ENCODE results near the gene OVOL2.
"Not testable (repeated sequence)": the region's sequence is repeated elsewhere in the genome, so short reads cannot be mapped to it uniquely, and the experiment has no call there.

The OVOL2 gene

DNA sequence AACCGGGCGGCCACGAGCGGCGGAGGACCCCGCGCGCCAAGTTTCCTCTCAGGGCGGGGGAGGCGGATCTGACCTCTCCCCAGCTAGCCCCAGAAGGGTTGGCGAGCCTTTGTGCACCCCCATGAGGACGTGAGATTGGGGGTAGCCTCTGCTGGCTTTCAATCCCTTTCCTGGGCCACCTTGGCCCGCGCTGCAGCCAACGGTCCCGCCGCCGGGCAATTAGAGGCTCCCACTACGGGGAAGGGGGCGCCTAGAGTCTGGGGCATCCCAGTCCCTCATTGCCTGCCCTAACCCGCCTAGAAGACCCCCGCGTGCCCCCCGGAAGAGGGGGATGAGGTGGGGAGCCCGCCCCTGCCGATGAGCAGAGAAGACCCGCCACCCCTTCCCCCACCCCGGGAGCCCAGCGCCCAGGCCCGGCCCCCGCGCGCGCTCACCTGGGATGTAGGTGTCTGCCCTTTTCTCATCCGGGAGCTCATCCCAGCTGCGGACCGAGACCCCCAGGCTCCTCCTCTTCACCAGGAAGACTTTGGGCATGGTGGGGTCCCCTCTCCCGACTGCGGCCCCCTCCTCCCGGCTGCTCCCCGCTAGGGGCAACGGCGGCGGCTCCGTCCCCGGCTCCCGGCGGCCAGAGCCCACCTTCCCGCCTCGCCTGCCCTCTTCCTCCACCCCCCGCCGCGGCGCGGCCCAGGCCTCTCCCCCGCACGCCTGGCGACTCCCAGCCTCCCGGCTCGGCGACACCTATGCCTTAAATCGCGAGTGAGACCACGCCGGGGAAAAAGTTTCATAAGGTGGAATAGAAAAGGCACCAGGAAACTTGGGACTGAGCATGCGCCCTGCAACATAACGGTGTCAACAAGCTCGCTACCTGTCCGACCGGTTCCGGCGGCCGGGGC lies at the start of gene OVOL2:
Gene OVOL2, minus strand, starts transcription at position 816 of the 893 bp plus-strand sequence. Its CDS starts 282 bp downstream, at position 534.
- no peaks in the 10 kb centered on the region for H3K9me3 ChIP-seq (ENCODE audit: low read length)
- no peak within 1 kb of the TSS for H3K4me3 ChIP-seq (ENCODE audit: low read length)
- H3K4me1 ChIP-seq (ENCODE audit: insufficient read depth, low read length): no peaks in the 10 kb centered on the region
- no peaks in the 10 kb centered on the region for H3K36me3 ChIP-seq (ENCODE audit: insufficient read depth, low read length)
- no peak within 1 kb of the TSS for H2AFZ ChIP-seq (ENCODE audit: low read depth, low read length)
- H3K27me3 ChIP-seq (ENCODE audit: insufficient read depth, low read length): peaks cover 88% of the 10 kb centered on the region

DNA sequence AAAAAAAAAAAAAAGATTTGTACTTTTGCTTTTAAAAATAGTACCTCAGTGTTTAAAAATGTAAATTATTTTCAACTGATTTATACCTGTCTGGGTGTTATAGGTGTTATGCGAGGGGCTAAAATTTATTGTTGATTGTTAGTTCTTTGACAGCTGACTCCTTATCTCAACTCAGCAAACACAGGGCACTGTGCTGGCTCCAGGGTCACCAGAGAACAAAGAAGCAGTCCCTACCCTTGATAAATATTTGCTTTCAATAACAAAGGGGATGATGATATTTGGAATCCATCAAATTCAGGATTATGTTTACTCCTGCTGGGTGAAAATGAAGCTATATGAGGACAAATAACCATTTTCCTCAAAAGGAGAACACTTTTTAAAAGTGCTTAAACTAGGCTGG lies 45.8 kb upstream of the OVOL2 start:
- Histone ChIP-seq H2AFZ (ENCODE audit: low read depth, low read length) (no peak overlapping the region), H3K27me3 (ENCODE audit: insufficient read depth, low read length) (peaks cover 12% of the 10 kb centered on the region), H3K4me3 (ENCODE audit: low read length) (no peak overlapping the region), H3K9me3 (ENCODE audit: low read length) (no peaks in the 10 kb centered on the region), H3K36me3 (ENCODE audit: insufficient read depth, low read length) (no peaks in the 10 kb centered on the region), H3K4me1 (ENCODE audit: insufficient read depth, low read length) (no peaks in the 10 kb centered on the region)

DNA sequence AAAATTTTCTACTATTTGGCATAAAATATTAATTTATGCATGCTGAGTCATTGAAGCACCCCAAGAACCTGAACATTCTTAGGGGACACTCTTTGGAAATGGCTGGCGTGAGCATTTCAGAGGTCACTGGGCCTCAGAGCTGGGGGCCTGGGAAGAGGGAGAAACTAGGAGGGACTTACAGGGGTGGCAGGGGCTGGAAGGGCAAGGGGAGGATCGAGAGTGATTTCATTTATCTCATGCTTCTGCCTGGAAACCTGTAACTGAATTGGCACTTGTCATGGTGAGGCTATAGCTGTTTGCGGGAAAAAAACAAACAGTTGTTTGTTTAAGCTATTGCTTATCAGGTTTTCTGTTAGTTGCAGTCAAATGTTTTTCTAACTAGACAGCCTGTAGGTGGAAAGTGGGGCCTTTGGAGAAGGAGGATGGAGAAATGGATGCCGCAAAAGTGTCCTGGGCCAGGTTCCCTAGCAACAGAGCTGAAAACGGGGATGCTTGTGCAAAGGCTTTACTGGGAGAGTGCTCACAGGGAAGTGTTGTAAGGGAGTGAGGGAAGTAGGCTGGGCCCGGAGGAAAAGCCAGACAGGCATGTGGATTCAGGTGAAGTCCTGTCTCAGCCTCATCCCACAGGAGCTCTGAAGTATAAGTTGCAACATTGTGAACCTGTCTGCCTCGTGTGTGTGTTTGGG lies 43.6 kb upstream of the OVOL2 start:
- H2AFZ ChIP-seq (ENCODE audit: low read depth, low read length): no peak overlapping the region
- H3K36me3 ChIP-seq (ENCODE audit: insufficient read depth, low read length): no peaks in the 10 kb centered on the region
- H3K27me3 ChIP-seq (ENCODE audit: insufficient read depth, low read length): peaks cover 10% of the 10 kb centered on the region
- no peaks in the 10 kb centered on the region for H3K9me3 ChIP-seq (ENCODE audit: low read length)
- H3K4me1 ChIP-seq (ENCODE audit: insufficient read depth, low read length): no peaks in the 10 kb centered on the region
- no peak overlapping the region for H3K4me3 ChIP-seq (ENCODE audit: low read length)

DNA sequence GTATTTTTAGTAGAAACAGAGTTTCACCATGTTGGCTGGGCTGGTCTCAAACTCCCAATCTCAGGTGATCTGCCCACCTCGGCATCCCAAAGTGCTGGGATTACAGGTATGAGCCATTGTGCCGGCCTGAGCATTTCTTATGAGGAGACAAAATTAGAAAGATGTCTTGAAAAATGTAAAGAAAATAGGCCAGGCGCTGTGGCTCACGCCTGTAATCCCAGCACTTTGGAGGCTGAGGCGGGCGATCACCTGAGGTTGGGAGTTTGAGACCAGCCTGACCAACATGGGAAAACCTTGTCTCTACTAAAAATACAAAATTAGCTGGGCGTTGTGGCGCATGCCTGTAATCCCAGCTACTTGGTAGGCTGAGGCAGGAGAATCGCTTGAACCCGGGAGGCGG lies 42.9 kb upstream of the OVOL2 start:
- H3K36me3 ChIP-seq (ENCODE audit: insufficient read depth, low read length); H3K4me1 ChIP-seq (ENCODE audit: insufficient read depth, low read length); H3K9me3 ChIP-seq (ENCODE audit: low read length); H3K27me3 ChIP-seq (ENCODE audit: insufficient read depth, low read length); H3K4me3 ChIP-seq (ENCODE audit: low read length); H2AFZ ChIP-seq (ENCODE audit: low read depth, low read length): not testable (repeated sequence)

DNA sequence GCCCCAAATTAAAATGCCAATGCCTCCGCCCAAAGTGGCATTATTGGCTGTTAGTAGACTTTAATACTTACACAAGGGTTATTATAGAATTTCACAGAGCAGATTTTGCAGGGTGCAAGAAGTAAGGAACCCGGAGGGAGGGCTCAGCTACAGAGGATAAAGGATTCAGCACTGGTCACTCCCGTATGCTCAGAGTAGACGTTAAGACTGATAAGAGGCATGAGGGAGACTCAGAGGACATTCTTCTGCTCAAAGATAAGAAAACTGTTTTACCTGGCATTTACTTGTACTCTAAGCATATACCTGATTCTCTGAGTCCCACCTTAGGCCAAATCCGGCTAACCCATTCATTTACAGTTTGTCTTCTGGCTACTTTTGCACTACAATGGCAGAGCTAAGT lies 36.5 kb upstream of the OVOL2 start:
- Histone ChIP-seq H3K27me3 (ENCODE audit: insufficient read depth, low read length) (peaks cover 14% of the 10 kb centered on the region), H3K4me3 (ENCODE audit: low read length) (no peak overlapping the region), H2AFZ (ENCODE audit: low read depth, low read length) (no peak overlapping the region), H3K4me1 (ENCODE audit: insufficient read depth, low read length) (no peaks in the 10 kb centered on the region), H3K9me3 (ENCODE audit: low read length) (no peaks in the 10 kb centered on the region), H3K36me3 (ENCODE audit: insufficient read depth, low read length) (no peaks in the 10 kb centered on the region)

DNA sequence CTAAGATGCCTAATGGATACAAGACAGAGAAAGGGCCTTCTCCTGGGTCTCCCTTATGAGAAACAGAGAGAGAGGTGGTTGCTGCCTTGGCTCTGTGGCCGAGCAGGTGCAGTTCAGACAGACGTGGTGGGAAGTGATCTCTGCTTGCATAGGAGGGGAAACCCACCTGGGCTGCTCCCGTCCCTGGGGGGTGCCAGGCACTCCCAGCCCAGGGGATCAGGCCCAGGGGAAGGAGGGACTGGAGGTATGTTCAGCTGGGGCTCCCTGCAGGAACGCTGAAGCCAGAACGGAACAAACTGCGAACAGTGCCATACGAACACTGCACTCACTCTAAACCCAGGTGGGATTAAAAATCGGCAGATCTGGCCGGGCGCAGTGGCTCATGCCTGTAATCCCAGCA lies 35.7 kb upstream of the OVOL2 start:
- Histone ChIP-seq H3K36me3 (ENCODE audit: insufficient read depth, low read length) (no peaks in the 10 kb centered on the region), H3K27me3 (ENCODE audit: insufficient read depth, low read length) (peaks cover 12% of the 10 kb centered on the region), H2AFZ (ENCODE audit: low read depth, low read length) (no peak overlapping the region), H3K4me3 (ENCODE audit: low read length) (no peak overlapping the region), H3K9me3 (ENCODE audit: low read length) (no peaks in the 10 kb centered on the region), H3K4me1 (ENCODE audit: insufficient read depth, low read length) (no peaks in the 10 kb centered on the region)

DNA sequence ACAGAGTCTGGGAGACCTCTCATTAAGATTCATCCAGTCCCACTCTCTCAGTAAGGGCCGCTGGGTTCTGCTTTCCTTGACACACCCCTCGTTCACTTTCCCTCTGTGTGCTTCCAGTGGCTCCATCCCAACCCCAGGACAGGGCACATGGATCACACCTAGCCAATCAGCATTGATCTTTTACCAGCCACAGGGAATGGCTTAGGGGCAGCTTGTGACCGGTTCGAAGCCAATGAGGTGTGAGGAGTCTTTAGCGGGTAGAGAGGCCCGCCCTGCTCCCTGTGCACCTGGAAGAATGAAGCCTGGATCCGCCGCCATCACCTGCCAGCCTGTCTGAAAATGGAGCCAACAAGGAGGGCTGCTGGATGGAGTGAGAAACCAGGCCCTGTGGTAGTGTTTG lies 35.2 kb upstream of the OVOL2 start:
- H3K36me3 ChIP-seq (ENCODE audit: insufficient read depth, low read length): no peaks in the 10 kb centered on the region
- no peak overlapping the region for H2AFZ ChIP-seq (ENCODE audit: low read depth, low read length)
- H3K4me1 ChIP-seq (ENCODE audit: insufficient read depth, low read length): no peaks in the 10 kb centered on the region
- H3K27me3 ChIP-seq (ENCODE audit: insufficient read depth, low read length): peaks cover 12% of the 10 kb centered on the region
- H3K9me3 ChIP-seq (ENCODE audit: low read length): no peaks in the 10 kb centered on the region
- no peak overlapping the region for H3K4me3 ChIP-seq (ENCODE audit: low read length)

DNA sequence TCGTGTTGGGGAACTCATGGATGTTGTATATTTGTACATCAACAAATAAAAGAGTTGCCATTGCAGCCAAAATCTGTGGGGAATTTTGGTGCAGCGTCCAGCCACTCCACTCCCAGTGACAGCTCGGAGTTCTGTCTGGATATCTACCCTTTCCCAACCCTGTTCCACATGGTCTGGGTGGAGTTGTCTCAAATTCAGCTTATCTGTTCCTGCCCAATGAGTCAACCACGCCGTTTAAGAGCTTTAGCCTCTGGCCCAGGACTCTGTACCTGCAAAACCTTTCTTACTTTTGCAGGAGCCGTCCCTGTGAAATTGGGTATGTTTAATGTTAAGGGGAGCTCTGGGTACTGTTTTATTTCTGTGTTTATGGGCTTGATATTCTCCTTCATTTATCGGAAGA lies 33.9 kb upstream of the OVOL2 start:
- Histone ChIP-seq H3K36me3 (ENCODE audit: insufficient read depth, low read length) (no peaks in the 10 kb centered on the region), H3K9me3 (ENCODE audit: low read length) (no peaks in the 10 kb centered on the region), H3K27me3 (ENCODE audit: insufficient read depth, low read length) (peaks cover 12% of the 10 kb centered on the region), H3K4me3 (ENCODE audit: low read length) (no peak overlapping the region), H3K4me1 (ENCODE audit: insufficient read depth, low read length) (no peaks in the 10 kb centered on the region), H2AFZ (ENCODE audit: low read depth, low read length) (no peak overlapping the region)

DNA sequence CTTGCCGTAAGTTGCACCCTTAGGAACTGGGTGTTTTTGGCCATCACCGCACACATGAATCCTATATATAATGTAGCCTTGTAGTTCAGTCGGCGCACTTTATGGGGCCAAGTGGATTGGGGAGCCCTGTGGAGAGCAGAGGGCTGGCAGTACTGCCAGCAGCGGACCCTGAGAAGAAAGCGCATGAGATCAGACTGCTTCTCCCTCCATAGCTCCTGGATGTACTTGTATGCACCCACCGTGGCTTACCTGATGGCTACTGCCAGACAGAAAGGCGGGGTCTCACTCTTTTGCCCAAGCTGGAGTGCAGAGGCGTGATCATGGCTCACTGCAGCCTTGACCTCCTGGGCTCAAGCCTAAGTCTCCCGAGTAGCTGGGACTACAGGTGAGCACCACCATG lies 32.8 kb upstream of the OVOL2 start:
- no peak overlapping the region for H3K4me3 ChIP-seq (ENCODE audit: low read length)
- no peaks in the 10 kb centered on the region for H3K36me3 ChIP-seq (ENCODE audit: insufficient read depth, low read length)
- H3K9me3 ChIP-seq (ENCODE audit: low read length): no peaks in the 10 kb centered on the region
- H2AFZ ChIP-seq (ENCODE audit: low read depth, low read length): no peak overlapping the region
- H3K4me1 ChIP-seq (ENCODE audit: insufficient read depth, low read length): no peaks in the 10 kb centered on the region
- peaks cover 12% of the 10 kb centered on the region for H3K27me3 ChIP-seq (ENCODE audit: insufficient read depth, low read length)

DNA sequence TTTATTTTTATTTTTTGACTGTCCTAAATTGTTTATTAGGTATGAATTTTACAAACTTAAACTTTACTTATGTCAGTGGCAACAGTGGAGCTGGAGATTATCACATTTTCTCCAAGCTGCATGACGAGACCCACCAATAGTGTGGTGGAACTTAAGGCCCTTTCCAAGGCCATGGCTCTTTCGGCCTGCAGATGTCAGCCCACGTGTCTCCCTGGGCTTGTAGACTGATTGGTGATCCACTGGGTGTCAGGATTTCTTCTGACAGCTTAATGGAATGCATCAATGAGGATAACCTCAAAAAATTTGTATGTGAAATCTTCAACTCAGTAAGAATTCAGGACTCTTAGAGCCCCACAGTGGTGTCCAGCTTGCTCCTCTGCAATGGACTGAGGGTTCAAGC lies 32.3 kb upstream of the OVOL2 start:
- H2AFZ ChIP-seq (ENCODE audit: low read depth, low read length): no peak overlapping the region
- peaks cover 12% of the 10 kb centered on the region for H3K27me3 ChIP-seq (ENCODE audit: insufficient read depth, low read length)
- H3K4me1 ChIP-seq (ENCODE audit: insufficient read depth, low read length): no peaks in the 10 kb centered on the region
- no peaks in the 10 kb centered on the region for H3K9me3 ChIP-seq (ENCODE audit: low read length)
- H3K4me3 ChIP-seq (ENCODE audit: low read length): no peak overlapping the region
- H3K36me3 ChIP-seq (ENCODE audit: insufficient read depth, low read length): no peaks in the 10 kb centered on the region

DNA sequence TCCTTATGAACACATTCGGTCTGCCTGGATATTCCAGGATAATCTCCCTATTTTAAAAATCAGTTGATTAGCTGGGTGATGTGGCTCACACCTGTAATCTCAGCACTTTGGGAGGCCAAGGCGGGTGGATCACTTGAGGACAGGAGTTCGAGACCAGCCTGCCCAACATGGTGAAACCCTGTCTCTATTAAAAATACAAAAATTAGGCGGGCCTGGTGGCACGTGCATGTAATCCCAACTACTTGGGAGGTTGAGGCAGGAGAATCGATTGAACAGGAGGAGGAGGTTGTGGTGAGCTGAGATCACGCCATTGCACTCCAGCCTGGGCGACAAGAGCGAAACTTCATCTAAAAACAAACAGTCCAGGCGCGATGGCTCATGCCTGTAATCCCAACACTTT lies 31.1 kb upstream of the OVOL2 start:
- not testable (repeated sequence) for H3K9me3 ChIP-seq (ENCODE audit: low read length); H3K4me3 ChIP-seq (ENCODE audit: low read length); H2AFZ ChIP-seq (ENCODE audit: low read depth, low read length); H3K4me1 ChIP-seq (ENCODE audit: insufficient read depth, low read length); H3K36me3 ChIP-seq (ENCODE audit: insufficient read depth, low read length)
- H3K27me3 ChIP-seq (ENCODE audit: insufficient read depth, low read length): peaks cover 12% of the 10 kb centered on the region

DNA sequence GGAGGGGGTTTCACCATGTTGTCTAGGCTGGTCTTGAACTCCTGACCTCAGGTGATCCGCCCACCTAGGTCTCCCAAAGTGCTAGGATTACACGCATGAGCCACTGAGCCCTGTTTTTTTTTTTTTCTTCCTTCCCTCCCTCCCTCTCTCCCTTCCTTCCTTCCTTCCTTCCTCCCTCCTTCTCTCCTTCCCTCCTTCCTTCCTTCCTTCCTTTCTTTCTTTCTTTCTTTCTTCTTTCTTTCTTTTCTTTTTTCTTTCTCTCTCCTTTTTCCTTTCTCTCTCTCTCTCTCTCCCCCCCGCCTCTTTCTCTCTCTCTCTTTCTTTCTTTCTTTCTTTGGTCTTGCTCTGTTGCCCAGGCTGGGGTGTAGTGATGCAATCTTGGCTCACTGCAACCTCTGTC lies 30.6 kb upstream of the OVOL2 start:
- not testable (repeated sequence) for H3K9me3 ChIP-seq (ENCODE audit: low read length); H3K4me1 ChIP-seq (ENCODE audit: insufficient read depth, low read length); H3K4me3 ChIP-seq (ENCODE audit: low read length); H2AFZ ChIP-seq (ENCODE audit: low read depth, low read length); H3K36me3 ChIP-seq (ENCODE audit: insufficient read depth, low read length); H3K27me3 ChIP-seq (ENCODE audit: insufficient read depth, low read length)

DNA sequence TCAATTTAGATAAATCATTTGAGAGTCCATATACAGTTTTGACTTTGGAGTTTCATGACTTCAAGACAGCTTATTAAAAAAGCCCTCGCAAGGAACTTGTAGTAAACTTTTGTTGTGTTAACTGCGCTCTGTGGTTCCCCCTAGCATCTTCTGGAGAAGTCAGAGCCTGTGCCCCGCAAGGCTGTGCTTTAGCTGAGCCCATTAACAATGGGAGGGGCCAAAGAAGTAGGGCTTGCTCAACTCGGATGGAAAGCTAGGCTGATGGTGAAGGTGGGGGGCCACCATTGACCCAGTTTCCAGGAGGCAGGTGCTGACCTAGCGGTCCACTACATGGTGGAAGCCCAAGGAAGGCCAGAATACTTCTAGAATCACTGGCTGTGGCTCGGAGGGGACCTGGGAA lies 29.3 kb upstream of the OVOL2 start:
- peaks cover 3% of the 10 kb centered on the region for H3K27me3 ChIP-seq (ENCODE audit: insufficient read depth, low read length)
- no peaks in the 10 kb centered on the region for H3K4me1 ChIP-seq (ENCODE audit: insufficient read depth, low read length)
- H3K4me3 ChIP-seq (ENCODE audit: low read length): no peak overlapping the region
- H3K36me3 ChIP-seq (ENCODE audit: insufficient read depth, low read length): no peaks in the 10 kb centered on the region
- no peaks in the 10 kb centered on the region for H3K9me3 ChIP-seq (ENCODE audit: low read length)
- H2AFZ ChIP-seq (ENCODE audit: low read depth, low read length): no peak overlapping the region

Measured in neuron (in vitro differentiated cells).